ENCODE data around the gene GALNTL6.

Gene GALNTL6

DNA sequence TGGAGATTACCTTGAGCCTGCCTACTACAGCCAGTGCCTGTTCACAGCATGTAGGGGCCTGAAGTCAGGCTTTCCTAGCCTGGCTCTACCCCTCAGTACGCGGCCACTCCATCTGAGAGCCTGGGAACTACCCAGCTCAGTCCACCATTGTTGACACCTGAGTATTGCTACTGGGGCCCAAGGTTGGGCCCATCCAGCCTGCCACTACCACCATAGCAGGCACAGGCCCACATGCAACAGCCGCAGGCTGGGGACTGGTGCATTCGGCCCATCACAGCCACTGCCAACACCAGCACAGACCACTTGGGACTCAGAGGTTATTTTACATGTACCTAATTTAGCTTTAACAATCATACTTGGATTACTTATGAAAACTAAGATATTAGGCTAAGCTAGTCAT, 314.0 kb downstream of the GALNTL6 start:
- no peak for DNase-seq

DNA sequence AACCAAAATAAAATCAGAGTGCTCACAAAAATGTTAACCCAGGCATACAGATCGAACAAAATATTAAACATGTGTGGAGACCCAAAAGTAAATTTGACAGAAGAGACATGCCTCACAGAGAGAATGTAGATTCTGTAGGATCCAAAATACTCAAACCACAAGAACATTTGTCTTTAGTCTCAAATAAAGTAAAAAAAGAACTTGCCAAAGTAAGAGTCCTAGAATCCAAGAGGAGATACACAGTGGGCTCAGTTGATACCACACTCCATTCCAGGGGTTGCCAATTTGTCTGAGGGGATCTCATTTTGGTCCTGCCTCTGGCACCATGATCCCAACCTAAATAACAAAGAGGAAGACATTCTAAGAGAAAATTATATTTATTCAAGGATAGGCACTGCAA, 316.4 kb downstream of the GALNTL6 start:
- DNase-seq, result no peak

DNA sequence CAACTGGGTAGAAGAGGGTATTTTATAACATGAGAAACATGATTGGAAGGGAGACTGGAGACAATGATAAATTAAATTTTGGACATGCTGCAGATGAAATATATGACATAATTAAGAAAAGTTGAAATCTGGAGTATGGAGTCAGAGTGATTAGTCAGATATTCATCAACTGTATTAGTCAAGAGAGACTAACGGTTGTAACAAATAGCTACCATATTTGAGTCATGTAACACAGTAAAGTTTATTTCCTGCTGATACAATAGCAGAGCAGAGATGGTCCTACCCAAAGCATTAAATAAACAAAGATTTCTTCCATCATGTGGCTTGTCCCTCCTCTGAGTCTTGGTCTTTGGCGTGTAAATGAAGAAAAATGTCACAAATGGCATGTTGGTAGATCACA, 321.3 kb downstream of the GALNTL6 start:
- DNase-seq, result no peak

DNA sequence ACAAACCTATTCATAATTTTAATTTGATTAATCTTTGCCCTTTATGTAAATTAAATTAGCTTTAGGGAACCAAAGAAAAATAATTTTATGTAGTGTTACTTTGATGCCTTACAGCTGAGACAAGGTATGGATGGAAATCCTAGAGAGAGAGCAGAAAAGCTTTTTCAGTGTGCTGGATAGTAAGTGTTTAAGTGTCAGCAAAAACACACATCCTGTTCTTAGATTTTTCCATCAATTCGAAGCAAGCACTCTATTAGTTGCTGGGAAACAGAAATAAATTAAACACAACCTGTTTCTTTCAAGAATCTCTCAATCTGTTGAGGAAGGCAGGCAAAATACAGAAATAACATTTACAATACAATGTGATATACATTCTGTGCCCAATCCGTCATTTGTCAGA, 327.8 kb downstream of the GALNTL6 start:
- DNase-seq, result no peak

DNA sequence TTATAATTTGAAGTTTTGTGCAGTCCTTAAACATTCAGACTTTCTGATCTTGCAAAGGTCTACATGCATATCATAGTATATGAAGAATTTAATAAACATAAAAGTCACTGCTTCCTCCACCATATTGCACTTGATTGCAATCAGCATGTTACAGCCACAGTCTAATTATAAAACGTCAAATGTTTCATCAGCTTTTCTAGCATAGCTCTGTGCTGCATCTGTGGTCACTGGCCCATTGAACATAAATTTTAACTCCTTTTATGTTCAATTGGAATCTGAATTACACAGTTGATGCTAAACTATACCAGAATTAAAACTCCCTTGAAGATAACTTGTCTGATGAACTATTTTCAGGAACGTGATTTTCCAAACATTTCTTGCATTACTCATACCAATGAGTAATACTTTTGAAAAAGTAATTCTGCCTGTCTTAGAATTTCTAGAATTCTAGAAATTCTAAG, 329.1 kb downstream of the GALNTL6 start:
- DNase-seq, result peak; percentile 85

DNA sequence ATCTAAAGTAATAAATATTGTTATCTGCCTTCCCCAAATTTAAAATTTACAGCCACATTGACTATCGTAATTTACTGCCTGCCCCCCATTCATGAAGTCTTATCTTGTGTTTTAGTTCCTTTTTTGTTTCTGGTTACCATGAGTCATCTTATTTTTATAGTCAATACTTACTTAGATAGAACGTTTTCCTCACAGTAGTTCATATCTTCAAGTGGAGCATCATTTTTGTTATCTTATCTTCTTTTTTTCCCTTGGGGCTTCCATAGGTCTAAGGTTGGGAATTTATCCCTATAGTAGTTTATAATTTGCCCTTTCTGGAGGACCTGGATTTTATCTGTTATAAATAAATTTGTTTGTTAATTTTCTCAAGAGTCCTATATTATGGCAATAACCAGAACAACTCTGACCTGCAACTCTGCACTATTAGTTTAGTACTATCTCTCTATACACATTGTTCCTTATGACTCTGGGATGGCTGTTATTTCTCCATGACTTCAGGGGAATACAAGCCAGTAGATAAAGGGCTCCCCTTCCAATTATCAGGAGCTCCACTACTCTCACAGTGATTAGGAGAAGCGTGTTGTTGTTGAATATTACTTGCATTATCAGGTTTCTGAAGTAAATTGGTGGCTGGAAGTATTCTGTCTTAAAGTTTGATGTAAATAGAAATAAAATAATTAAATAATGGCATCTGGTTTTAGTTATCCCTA, 330.6 kb downstream of the GALNTL6 start:
- peak; percentile 89 for DNase-seq

DNA sequence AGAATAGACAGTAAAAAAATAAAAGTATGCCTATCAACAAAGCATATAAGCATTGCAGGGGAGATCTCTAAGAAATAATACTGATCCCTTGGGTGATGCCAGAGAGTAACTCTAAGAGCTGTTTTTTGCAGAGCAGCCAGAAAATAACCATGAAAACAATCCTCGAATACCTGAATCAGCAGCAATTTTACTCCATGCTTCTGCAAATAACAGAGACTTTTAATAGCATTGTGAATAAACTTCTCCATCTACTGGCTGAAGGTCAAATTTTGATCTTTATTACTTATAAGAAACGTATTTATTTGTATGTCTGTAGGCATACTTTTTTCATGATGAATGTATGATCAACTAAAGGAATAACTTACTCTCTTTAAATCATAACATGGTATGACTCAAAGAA, 334.5 kb downstream of the GALNTL6 start:
- DNase-seq, result peak; percentile 75

DNA sequence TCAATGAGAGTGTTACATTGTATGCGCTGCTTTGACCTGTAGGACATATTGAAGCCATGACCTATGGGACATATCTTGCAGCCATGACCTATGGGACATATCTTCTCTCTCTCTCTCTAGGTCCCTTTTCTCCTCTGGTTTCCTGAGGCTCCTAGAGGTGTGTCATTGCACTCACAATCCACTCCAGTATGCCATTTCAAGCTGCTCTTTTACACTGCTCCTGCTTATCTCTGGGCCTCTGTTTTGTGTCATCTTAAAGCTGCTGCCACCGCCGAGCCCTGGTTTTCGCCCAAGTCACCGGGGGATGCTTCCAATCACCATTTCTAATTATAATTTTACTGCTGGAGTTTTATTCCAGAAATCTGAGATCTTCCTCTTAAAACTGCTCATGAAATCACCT, 336.1 kb downstream of the GALNTL6 start:
- DNase-seq, result no peak

DNA sequence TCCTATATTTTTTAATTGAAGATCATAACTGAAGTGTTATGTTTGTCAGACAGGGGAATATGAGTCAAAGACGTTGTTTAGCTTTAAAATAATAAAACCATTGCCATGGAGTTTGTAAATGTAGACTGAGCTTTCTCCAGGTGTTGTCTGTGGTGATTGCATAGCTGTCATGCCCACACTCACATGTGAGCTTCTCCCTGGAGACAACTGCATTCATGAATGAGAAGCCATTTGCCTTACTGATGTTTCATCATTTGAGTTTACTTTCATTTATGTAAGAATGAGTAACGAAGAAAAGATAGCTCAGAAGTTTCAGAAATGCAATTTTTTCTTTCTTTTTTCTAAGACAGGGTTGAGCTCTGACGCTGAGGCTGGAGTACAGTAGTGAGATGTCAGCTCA, 339.1 kb downstream of the GALNTL6 start:
- DNase-seq, result no peak

DNA sequence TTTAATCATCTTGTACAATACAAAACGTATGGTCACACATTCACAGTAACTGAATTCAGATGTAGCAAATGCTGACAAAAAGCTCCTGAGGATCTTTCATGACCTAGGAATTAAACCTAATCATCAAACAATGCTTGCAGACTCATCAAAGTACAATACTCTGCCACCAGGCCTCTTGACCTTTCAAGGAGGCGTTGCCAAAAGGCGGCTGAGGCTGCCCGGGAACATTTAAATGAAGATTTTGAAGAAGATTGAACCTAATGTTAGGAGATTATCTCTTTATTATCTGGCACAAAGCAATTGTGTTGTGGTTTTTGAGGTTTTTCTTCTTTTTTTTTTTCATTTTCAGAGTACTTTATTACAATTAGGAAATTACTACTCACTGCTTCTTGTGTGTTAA, 340.5 kb downstream of the GALNTL6 start:
- DNase-seq, result no peak

DNA sequence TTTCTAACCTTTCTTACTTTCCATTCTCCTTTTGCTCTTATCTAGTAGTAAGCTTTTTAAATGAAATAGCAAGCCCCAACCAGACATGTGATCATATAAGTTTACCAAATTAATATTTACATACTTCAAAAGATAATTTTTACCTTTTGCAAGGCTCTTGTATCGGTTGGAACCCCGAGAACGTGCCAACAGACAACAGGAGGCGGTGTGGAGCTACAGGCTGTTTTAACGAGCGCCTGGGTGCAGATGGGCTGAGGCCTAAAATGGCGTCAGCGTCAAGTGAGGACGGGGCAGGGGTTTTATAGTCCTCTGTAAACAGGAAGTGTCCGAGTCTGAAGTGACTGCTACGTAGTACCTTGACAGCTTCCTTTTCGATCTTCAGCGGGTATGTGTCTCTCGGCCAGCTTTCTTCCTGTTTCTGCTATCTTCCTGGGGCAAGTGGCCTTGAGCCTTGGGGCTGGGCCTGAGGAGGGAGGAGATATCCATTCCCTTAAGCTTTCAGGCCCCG, 342.7 kb downstream of the GALNTL6 start:
- DNase-seq, result no peak

DNA sequence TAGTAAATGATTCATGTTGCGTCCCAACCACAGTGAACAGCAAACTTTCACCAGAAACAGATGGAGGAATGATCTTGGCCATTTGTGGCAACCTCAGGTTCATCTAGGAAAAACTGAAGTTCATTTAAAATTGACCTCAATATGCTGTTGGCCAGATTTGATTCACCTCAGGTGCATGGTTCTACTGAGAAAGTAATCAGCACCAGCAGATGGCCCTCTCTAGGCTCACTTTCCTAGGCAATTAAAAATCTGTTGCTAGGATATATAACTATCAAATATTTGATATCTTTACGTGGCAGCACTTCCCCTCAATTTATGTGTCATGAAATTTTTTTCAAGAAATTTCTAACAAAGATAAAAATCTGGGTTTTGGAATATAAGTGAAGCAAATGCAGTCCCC, 344.7 kb downstream of the GALNTL6 start:
- no peak for DNase-seq

DNA sequence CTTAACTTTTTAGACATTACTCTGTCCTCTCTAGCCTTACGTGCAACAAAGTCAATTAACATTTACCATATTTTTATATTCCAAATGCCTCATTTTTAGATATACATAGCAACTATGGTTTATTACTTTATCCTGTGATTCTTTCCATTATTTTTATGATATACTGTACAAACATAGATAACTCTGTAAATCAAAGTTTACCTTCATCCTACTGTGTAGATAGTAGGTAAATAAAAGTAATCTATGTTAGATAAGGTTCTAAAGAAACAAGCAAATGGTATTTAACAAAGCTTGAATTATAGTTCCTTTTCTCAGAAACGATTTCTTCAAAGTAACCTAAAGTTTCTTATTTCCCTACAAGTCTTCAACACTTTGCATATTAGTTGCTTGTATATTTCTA, 350.0 kb downstream of the GALNTL6 start:
- no peak for DNase-seq

DNA sequence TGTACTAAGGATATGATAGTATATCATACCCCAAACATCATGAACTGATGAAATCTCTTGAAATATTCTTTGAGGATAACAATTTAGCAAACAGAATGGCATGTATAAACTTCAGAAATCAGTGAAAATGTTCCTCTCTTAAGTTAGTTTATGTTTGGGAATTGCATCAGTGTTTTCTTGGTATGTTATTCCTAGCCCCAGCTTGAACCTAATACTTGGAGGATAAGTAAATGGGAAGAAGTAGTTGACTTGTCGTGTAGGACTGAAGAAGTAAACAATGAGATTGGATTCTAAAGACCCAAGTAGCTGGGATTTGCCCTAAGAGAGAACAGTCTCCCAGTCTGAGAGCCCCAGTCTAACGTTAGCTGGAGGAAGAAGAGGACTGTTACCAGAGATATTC, 355.7 kb downstream of the GALNTL6 start:
- DNase-seq, result no peak

DNA sequence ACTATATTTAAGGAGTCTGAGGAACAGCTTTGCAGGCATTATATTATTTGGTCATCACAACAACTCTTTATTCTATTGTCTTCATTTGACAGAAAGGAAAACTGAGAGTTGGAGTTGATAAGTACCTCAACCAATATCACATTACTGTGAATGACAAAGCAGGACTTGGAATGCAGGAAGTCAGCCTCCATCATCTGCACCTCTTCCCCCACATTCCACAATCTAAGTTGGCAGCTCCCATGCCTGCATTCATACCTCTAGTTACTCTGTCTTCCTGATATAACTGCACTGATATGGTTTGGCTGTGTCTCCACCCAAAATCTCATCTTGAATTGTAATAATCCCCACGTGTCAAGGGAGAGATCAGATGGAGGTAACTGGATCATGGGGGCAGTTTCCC, 356.7 kb downstream of the GALNTL6 start:
- DNase-seq, result no peak

DNA sequence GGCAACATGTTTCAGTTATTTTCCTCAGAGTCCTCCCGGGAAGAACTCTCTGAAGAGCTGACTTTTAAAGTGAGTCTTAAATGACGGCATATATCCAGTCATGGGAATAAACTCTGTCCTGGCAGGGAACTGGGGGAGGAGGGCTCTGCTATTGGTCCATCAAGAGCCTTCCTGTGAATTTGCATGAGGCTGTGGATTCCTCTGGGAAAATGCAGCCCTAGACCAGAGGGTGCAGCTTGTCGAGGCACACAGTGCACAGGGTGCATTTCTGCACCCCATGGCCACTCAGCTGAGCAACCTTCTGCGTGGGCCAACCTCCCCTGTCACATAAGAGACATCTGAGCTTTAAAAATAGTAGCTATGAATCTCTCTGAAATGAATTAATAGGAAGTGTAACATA, 360.0 kb downstream of the GALNTL6 start:
- DNase-seq, result no peak

DNA sequence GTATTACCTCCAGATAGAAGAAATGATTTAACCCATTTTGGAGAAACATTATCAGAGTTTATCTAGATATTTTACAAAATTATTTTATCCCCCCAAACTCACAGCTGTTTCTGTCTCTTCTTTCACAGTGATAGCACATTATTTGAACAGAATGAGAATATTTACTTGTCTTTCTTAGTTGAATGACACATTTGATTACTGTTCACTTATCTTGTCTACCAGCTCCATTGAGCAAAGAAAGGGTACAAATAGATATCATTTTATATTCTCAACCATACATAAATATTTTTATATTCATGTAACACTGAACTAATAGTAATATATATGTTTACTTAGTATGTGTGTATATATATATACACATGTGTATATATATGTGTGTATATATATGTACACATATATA, 364.2 kb downstream of the GALNTL6 start:
- no peak for DNase-seq

DNA sequence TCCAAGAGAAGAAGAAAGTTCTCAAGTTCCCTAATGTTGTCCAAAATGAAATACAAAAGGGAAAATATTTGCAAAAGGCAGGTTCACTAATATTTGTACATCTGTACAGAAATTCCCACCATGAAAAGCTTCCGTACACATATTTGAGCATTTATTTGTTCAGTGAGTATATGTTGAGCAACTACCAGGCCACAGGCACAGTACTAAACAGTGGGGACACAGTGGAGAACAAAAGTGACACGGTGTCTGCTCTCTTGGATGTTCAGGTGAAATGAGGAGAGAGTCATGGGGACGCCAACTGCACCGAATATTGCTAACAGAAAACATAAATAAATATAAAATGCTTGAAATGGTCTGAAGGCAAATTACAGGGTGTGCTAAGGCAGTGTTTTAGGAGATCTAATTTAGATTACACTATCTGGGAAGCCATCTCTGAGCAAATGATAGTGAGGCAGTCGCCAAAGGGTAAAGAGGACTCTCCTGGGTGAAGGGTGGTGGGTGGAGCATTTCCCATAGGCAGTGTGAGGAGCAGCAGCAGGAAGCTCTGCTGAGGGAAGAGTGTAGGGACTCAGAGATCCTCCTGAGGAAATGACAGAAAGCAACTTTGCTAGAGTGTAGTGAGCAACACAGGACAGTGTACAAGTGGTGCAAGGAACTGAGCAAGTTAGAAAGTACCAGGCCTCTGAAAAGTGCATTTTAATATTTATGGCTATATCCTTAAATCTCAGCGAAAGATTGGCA, 375.2 kb downstream of the GALNTL6 start:
- no peak for DNase-seq

DNA sequence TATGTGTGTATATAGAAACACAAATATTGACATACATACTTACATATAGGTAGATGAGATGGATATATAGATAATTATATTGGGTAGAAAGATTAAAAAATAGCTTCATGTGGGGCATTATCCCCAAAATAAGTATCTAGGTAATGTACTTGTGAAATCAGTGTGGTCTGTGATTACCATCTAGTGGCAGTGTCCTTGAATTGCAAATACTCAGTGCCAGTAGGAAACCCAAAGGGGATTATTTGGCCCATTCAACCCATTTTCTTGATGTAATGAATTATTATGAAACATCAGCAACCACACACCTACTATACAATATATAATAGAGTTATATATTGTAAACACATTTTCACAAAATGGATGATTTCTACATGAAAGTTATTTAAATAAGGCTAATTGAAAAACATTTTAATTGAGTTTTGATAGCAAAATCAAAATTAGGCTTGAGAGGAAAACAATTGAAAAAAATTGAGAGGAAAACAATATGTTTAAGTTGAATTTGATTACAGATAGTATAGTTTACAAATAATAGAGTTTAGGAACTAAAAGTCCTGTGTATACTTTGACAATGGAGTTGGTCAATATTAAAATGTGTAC, 389.4 kb downstream of the GALNTL6 start:
- peak; percentile 72 for DNase-seq

DNA sequence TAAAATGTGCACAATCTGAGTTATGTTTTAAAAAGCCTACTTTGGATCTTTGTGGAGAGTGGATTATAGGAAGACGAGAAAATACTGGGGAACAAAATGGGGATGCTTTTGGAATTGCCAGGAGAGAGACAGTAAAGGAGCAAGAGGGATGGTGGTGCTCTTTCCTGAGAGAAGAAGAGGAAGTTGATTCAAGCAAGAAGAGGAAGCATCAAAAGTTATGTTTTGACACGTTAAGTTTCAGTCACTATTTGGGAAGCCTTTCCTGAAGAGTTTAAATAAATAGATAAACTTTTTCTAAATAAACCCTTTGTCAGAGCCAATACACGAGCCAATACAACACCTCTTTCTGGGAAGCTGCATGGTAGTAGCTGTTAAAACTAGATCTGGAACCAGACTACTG, 394.1 kb downstream of the GALNTL6 start:
- peak; percentile 45 for DNase-seq

DNA sequence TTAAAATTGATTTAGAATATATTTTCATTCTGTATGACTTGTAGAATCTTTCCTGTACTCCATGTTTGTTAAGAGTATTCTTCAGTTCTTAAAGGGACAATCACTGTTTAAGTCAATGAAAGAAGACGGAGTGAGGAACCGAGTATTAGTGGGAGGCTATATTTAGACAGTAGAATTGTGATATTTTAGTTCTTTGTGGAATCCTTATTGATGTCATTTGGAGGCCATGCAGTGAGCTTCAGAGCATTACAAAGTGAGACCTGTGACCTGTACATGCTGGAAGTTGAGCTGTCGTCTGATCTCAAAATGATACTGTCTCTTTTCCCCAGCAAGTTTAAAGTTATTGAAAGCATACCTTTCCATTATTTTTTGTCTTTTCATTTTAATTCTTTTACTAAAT, 394.7 kb downstream of the GALNTL6 start:
- no peak for DNase-seq

DNA sequence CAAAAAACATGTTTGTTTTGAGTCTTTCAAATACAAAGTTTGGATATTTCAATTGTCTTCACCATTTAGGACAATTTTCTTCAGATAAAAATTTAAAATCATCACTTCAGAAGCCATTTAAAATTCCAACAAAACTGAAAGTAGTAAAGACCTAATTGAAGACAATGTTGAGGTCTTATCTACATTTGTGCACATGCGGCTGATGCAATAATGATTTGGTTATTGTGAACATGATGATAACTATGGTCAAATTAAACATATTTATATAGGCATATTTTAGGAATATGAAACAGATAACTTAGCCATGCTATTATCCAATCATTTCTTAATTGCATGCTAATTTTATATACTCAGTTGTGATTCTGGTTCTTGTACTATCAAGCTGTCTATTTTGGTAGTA, 407.5 kb downstream of the GALNTL6 start:
- DNase-seq, result peak; percentile 88

DNA sequence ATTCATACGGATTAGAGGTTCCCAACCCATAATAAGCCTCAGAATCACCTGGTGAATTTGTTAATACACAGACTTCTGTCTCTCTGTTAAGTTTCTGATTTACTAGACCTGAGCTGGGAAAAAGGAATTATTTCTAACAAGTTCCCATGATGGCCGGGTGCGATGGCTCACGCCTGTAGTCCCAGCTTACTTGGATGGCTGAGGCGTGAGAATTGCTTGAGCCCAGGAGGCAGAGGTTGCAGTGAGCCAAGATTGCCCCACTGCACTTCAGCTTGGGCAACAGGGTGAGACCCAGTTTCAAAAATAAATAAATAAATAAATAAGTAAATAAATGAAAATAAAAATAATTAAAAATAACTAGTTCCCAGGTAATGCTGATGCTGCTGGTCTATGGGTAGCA, 412.3 kb downstream of the GALNTL6 start:
- DNase-seq, result no peak

DNA sequence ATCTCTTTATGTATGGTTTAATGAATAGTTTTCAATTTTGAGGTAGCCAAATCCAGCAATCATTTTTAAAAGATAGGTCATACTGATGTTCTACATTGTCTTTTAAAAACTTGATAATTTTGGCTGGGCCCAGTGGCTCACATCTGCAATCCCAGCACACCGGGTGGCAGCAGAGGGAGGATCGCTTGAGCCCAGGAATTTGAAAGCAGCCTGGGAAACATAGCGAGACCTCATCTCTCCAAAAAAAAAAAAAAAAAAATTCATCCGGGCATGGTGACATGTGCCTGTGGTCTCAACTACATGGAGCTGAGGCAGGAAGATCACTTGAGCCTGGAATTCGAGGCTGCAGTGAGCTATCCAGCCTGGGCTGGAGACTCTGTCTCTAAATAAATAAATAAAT, 419.8 kb downstream of the GALNTL6 start:
- no peak for DNase-seq

Measured in OCI-M1 (cell line).